Esophagus mucosa (tissue), 1 donor: ENCODE measurements around the gene APEX2. TPM values are rescaled to one million over a fixed set of nuclear protein-coding genes. Genes with fewer than 3 reads are reported as not detected.
"Not testable (repeated sequence)": the region's sequence is repeated elsewhere in the genome, so short reads cannot be mapped to it uniquely, and the experiment has no call there.

Experiments used
- ATAC-seq: fragments of 200-7000 bp; cut with Tn5 transposase; one replicate; pipeline ENCODE4 v1.9.1; 2020
- total RNA-seq: library from RNA; stranded (reverse); gene quantifications from one replicate; pipeline ENCODE4 v1.2.4, GENCODE V29; 2023
- donor health status: DM: yes; HTN: yes; CAD: no.

Gene APEX2
- total RNA-seq, 1 donor from 2014 or later: 16.3 TPM

- ATAC-seq: no peak
Observed at GRCh38 chrX:55014897-55015299, 14.7 kb downstream of the APEX2 start.

- ATAC-seq: no peak
Observed at GRCh38 chrX:55026143-55026542, 26.0 kb downstream of the APEX2 start.

GRCh38 chrX:55026840-55027239 lies 26.7 kb downstream of the APEX2 start:
- ATAC-seq: no peak

- no peak for ATAC-seq
Observed at GRCh38 chrX:55028040-55028439, 27.9 kb downstream of the APEX2 start.

GRCh38 chrX:55028611-55029010 lies 28.4 kb downstream of the APEX2 start:
- no peak for ATAC-seq

GRCh38 chrX:55029291-55029690 lies 29.1 kb downstream of the APEX2 start:
- ATAC-seq: no peak

GRCh38 chrX:55030271-55031205 lies 30.4 kb downstream of the APEX2 start, which contains the start of gene ALAS2:
ALAS2 (minus strand) TSS chrX:55030977; CDS start chrX:55026000, 4,977 bp downstream.
- no peak for ATAC-seq

- no peak for ATAC-seq
Observed at GRCh38 chrX:55033429-55033828, 33.3 kb downstream of the APEX2 start.

- ATAC-seq: no peak
Observed at GRCh38 chrX:55039471-55039870, 39.3 kb downstream of the APEX2 start.

GRCh38 chrX:55041514-55041913 lies 41.4 kb downstream of the APEX2 start:
- no peak for ATAC-seq

- not testable (repeated sequence) for ATAC-seq
Observed at GRCh38 chrX:55050599-55050998, 50.4 kb downstream of the APEX2 start.

GRCh38 chrX:55056820-55057674 lies 56.9 kb downstream of the APEX2 start:
- no peak for ATAC-seq

- peak; percentile 61 for ATAC-seq
Observed at GRCh38 chrX:55057675-55058249, 57.6 kb downstream of the APEX2 start.

Other genes with a start within 250 kb of the APEX2 start
- not detected for gene ITIH6, start 202.1 kb upstream of the APEX2 start, total RNA-seq
- 52.4 TPM for gene MAGED2, start 192.6 kb upstream of the APEX2 start, total RNA-seq
- gene TRO, start 79.5 kb upstream of the APEX2 start, total RNA-seq: 2.7 TPM
- gene PFKFB1, start 6.2 kb upstream of the APEX2 start, total RNA-seq: 0.36 TPM
- not detected for gene ALAS2, start 30.6 kb downstream of the APEX2 start, total RNA-seq
- not detected for gene PAGE2B, start 74.7 kb downstream of the APEX2 start, total RNA-seq
- not detected for gene PAGE2, start 88.7 kb downstream of the APEX2 start, total RNA-seq
- gene PAGE5, start 220.0 kb downstream of the APEX2 start, total RNA-seq: not detected